Neural cell (in vitro differentiated cells): ENCODE results near the gene EIF1AD. TPM values are rescaled to one million over a fixed set of nuclear protein-coding genes. Genes with fewer than 3 reads are reported as not detected.

Source experiments
- H2AFZ ChIP-seq: fragments of 200-600, 300-800 bp; sonication (generic), shearing (Covaris generic); 2 replicates; pipeline ENCODE4 v1.6.0; 2014; ENCODE audit warnings: low read depth, mild to moderate bottlenecking, antibody characterized with exemption, low read length, moderate library complexity
- H3F3A ChIP-seq: fragments of 200-600 bp; shearing (Covaris generic); 2 replicates; pipeline ENCODE4 v1.6.1; 2016; ENCODE audit warnings: mild to moderate bottlenecking, moderate library complexity, mixed read lengths, antibody characterized with exemption, low read length; ENCODE audit not compliant: insufficient read depth, poor library complexity, severe bottlenecking
- H3K27ac ChIP-seq: fragments of 200-600, 300-800 bp; sonication (generic), shearing (Covaris generic); 2 replicates; pipeline ENCODE4 v1.5.1; 2014; ENCODE audit warnings: mild to moderate bottlenecking, low read length, moderate library complexity
- H3K27me3 ChIP-seq: fragments of 300-800, 200-600 bp; sonication (generic), shearing (Covaris generic); 2 replicates; pipeline ENCODE4 v1.6.0; 2014; ENCODE audit warnings: mild to moderate bottlenecking, low read depth, low read length, moderate library complexity; ENCODE audit not compliant: insufficient read depth
- H3K36me3 ChIP-seq: fragments of 300-800, 200-600 bp; sonication (generic), shearing (Covaris generic); 2 replicates; pipeline ENCODE4 v1.5.1; 2014; ENCODE audit warnings: mild to moderate bottlenecking, antibody characterized with exemption, low read length, moderate library complexity; ENCODE audit not compliant: insufficient read depth
- H3K4me2 ChIP-seq: fragments of 300-800, 200-600 bp; sonication (generic), shearing (Covaris generic); 2 replicates; pipeline ENCODE4 v1.6.0; 2014; ENCODE audit warnings: mild to moderate bottlenecking, low read length
- H3K4me3 ChIP-seq: fragments of 300-800, 200-600 bp; sonication (generic), shearing (Covaris generic); 2 replicates; pipeline ENCODE4 v1.5.1; 2014; ENCODE audit warnings: mild to moderate bottlenecking, low read length, moderate library complexity
- H3K79me2 ChIP-seq: fragments of 200-600 bp; shearing (Covaris generic); replicated peaks from 2 replicates; pipeline ENCODE4 v1.6.0; 2014; ENCODE audit warnings: mild to moderate bottlenecking, low read length, moderate library complexity; ENCODE audit not compliant: insufficient read depth
- H3K9ac ChIP-seq: fragments of 300-800, 200-600 bp; sonication (generic), shearing (Covaris generic); 2 replicates; pipeline ENCODE4 v1.6.1; 2016; ENCODE audit warnings: mild to moderate bottlenecking, low read length, mixed read lengths
- H3K9me2 ChIP-seq: fragments of 200-600 bp; shearing (Covaris generic); 2 replicates; pipeline ENCODE4 v1.6.1; 2016; ENCODE audit warnings: mild to moderate bottlenecking, low read length, mixed read lengths; ENCODE audit not compliant: insufficient read depth
- H3K9me3 ChIP-seq: fragments of 200-600, 300-800 bp; sonication (generic), shearing (Covaris generic); 2 replicates; pipeline ENCODE4 v1.6.1; 2016; ENCODE audit warnings: mild to moderate bottlenecking, mixed run types, low read length, moderate library complexity, mixed read lengths
- H4K20me1 ChIP-seq: fragments of 200-600 bp; shearing (Covaris generic); 2 replicates; pipeline ENCODE4 v1.6.1; 2016; ENCODE audit warnings: mild to moderate bottlenecking, mixed run types; ENCODE audit not compliant: insufficient read depth
- CTCF ChIP-seq: fragments of 450-650 bp; IDR thresholded peaks from 2 replicates; pipeline ENCODE4 v1.5.1; 2014; ENCODE audit warnings: antibody characterized with exemption, mild to moderate bottlenecking, moderate library complexity; ENCODE audit not compliant: poor library complexity, severe bottlenecking
- EP300 ChIP-seq: fragments of 450-650 bp; conservative IDR thresholded peaks from 2 replicates; pipeline ENCODE4 v1.6.1; 2014; ENCODE audit warnings: antibody characterized with exemption, mild to moderate bottlenecking, moderate library complexity; ENCODE audit not compliant: poor library complexity, severe bottlenecking
- EZH2 ChIP-seq: fragments of 200-600, 300-800 bp; shearing (Covaris generic), sonication (generic); IDR thresholded peaks from 2 replicates; pipeline ENCODE4 v1.6.1; 2014; ENCODE audit warnings: antibody characterized with exemption, low read length, borderline replicate concordance, mild to moderate bottlenecking; ENCODE audit not compliant: insufficient read depth, poor library complexity, severe bottlenecking
- MXI1 ChIP-seq: fragments of 450-650 bp; conservative IDR thresholded peaks from 2 replicates; pipeline ENCODE4 v1.6.1; 2014; ENCODE audit warnings: antibody characterized with exemption, mild to moderate bottlenecking; ENCODE audit not compliant: poor library complexity, severe bottlenecking
- POLR2AphosphoS5 ChIP-seq: IDR thresholded peaks from 2 replicates; pipeline ENCODE4 v1.6.1; 2012
- RAD21 ChIP-seq: fragments of 450-650 bp; conservative IDR thresholded peaks from 2 replicates; pipeline ENCODE4 v1.6.1; 2014; ENCODE audit warnings: antibody characterized with exemption, mild to moderate bottlenecking, moderate library complexity
- REST ChIP-seq: IDR thresholded peaks from 2 replicates; pipeline ENCODE4 v1.6.1; 2012; ENCODE audit warnings: borderline replicate concordance
- SMC3 ChIP-seq: fragments of 450-650 bp; conservative IDR thresholded peaks from 2 replicates; pipeline ENCODE4 v1.6.1; 2014; ENCODE audit warnings: antibody characterized with exemption, mild to moderate bottlenecking, moderate library complexity; ENCODE audit not compliant: poor library complexity
- TAF1 ChIP-seq: IDR thresholded peaks from 2 replicates; pipeline ENCODE4 v1.6.1; 2012; ENCODE audit warnings: low read depth
- polyA plus RNA-seq: library from polyadenylated mRNA; depleted of rRNA; stranded (reverse); fragments of >200 nt; gene quantifications from 2 replicates; pipeline ENCODE4 v1.2.3, GENCODE V29; 2014

The EIF1AD gene
- polyA plus RNA-seq, 1 donor from 2014 or later, result 34.9 TPM

- H3K9me2 ChIP-seq, result no peaks in the 10 kb centered on the region
- TF ChIP-seq EZH2 (no peak), MXI1 (no peak), CTCF (no peak), REST (no peak), SMC3 (no peak), TAF1 (no peak), RAD21 (no peak), POLR2AphosphoS5 (no peak)
- no peak overlapping the region for H3K4me3 ChIP-seq
- no peaks in the 10 kb centered on the region for H3F3A ChIP-seq
- no peaks in the 10 kb centered on the region for H3K9me3 ChIP-seq
- H3K79me2 ChIP-seq, result peaks cover 4% of the 10 kb centered on the region
- no peaks in the 10 kb centered on the region for H4K20me1 ChIP-seq
- no peaks in the 10 kb centered on the region for H3K36me3 ChIP-seq
- H3K27me3 ChIP-seq, result no peaks in the 10 kb centered on the region
- no peak overlapping the region for H3K27ac ChIP-seq
- no peak overlapping the region for H3K9ac ChIP-seq
- no peak overlapping the region for H3K4me2 ChIP-seq
- no peak overlapping the region for H2AFZ ChIP-seq
Measured at GRCh38 chr11:66042996-66043906, 41.3 kb upstream of the EIF1AD start.

- Histone ChIP-seq H2AFZ (no peak overlapping the region), H3K4me2 (no peak overlapping the region), H3K27me3 (no peaks in the 10 kb centered on the region), H3K9me3 (no peaks in the 10 kb centered on the region), H3K9me2 (no peaks in the 10 kb centered on the region), H3K9ac (no peak overlapping the region), H3K4me3 (no peak overlapping the region), H3K27ac (no peak overlapping the region), H3F3A (no peaks in the 10 kb centered on the region), H3K79me2 (no peaks in the 10 kb centered on the region), H3K36me3 (no peaks in the 10 kb centered on the region), H4K20me1 (no peaks in the 10 kb centered on the region)
- no peak for TF ChIP-seq REST
- TF ChIP-seq EZH2, result no peak
- no peak for TF ChIP-seq RAD21
- TF ChIP-seq MXI1, result no peak
- no peak for TF ChIP-seq CTCF
- TF ChIP-seq SMC3, result no peak
- TF ChIP-seq POLR2AphosphoS5, result no peak
- TF ChIP-seq EP300, result no peak
- no peak for TF ChIP-seq TAF1
Measured at GRCh38 chr11:66042227-66042995, 40.5 kb upstream of the EIF1AD start.
